Skeletal muscle tissue (tissue), 4 donors: ENCODE measurements around the gene QKI. TPM values are rescaled to one million over a fixed set of nuclear protein-coding genes. Genes with fewer than 3 reads are reported as not detected.
A peak's percentile ranks its signal among the peaks of the same experiment; 100 is the strongest.

Experiments used
- H3K27ac ChIP-seq: one replicate; pipeline ENCODE4 v1.7.0; 2013; ENCODE audit warnings: mild to moderate bottlenecking, low read depth, low read length, inconsistent platforms
- H3K27me3 ChIP-seq, 3 donors: one replicate each; pipeline ENCODE4 v1.7.0; 2013; ENCODE audit warnings: low read length in 3 of 3; ENCODE audit not compliant: control insufficient read depth in 3 of 3, insufficient read depth in 3 of 3
- H3K36me3 ChIP-seq, 3 donors: one replicate each; pipeline ENCODE4 v1.7.0; 2013; ENCODE audit warnings: low read length in 3 of 3; ENCODE audit not compliant: control insufficient read depth in 3 of 3, insufficient read depth in 3 of 3
- H3K4me1 ChIP-seq, 3 donors: one replicate each; pipeline ENCODE4 v1.7.0; 2013; ENCODE audit warnings: low read length in 3 of 3, mild to moderate bottlenecking in 3 of 3; ENCODE audit not compliant: control insufficient read depth in 3 of 3, insufficient read depth in 3 of 3
- H3K4me3 ChIP-seq, 3 donors: one replicate each; pipeline ENCODE4 v1.7.0; 2013; ENCODE audit warnings: low read length in 3 of 3
- H3K9ac ChIP-seq, 3 donors: one replicate each; pipeline ENCODE4 v1.7.0; 2013; ENCODE audit warnings: low read length in 3 of 3, mild to moderate bottlenecking in 3 of 3, moderate library complexity in 2 of 3, low read depth in 1 of 3
- H3K9me3 ChIP-seq, 3 donors: one replicate each; pipeline ENCODE4 v1.7.0; 2013; ENCODE audit warnings: low read length in 3 of 3; ENCODE audit not compliant: control insufficient read depth in 3 of 3
- total RNA-seq: library from RNA; depleted of rRNA; stranded (reverse); fragments of >200 nt; gene quantifications from one replicate; pipeline ENCODE4 v1.2.3, GENCODE V29; 2014
- donor health status: Osteomylitis.

QKI gene
- total RNA-seq, 1 donor from 2014 or later: 274 TPM

- Histone ChIP-seq H3K4me1 (peaks cover 18 to 34% (median 20%) of the 10 kb centered on the region in 3 donors), H3K9ac (peak overlapping the region; percentile 94 to 99 (median 98)), H3K36me3 (peaks cover 0 to 2% (median 0%) of the 10 kb centered on the region in 3 donors), H3K4me3 (peak overlapping the region; percentile 17 to 92 (median 84)), H3K9me3 (no peaks in the 10 kb centered on the region), H3K27ac (peak overlapping the region; percentile 99), H3K27me3 (no peaks in the 10 kb centered on the region)
Measured at GRCh38 chr6:163418311-163419029, 4.0 kb downstream of the QKI start.

- Histone ChIP-seq H3K9ac (peak overlapping the region; percentile 94 to 99 (median 98)), H3K4me1 (peaks cover 28 to 45% (median 31%) of the 10 kb centered on the region in 3 donors), H3K27me3 (no peaks in the 10 kb centered on the region), H3K4me3 (peak overlapping the region; percentile 17 to 92 (median 84)), H3K9me3 (no peaks in the 10 kb centered on the region), H3K36me3 (peaks cover 0 to 2% (median 0%) of the 10 kb centered on the region in 3 donors), H3K27ac (peak overlapping the region; percentile 99)
Measured at GRCh38 chr6:163419413-163420288, 5.1 kb downstream of the QKI start.

GRCh38 chr6:163420289-163420614 is 5.7 kb downstream of the QKI start:
- peak overlapping the region; percentile 17 to 92 (median 84) for H3K4me3 ChIP-seq
- no peaks in the 10 kb centered on the region for H3K27me3 ChIP-seq
- peaks cover 0 to 2% (median 0%) of the 10 kb centered on the region in 3 donors for H3K36me3 ChIP-seq
- H3K4me1 ChIP-seq: peaks cover 34 to 51% (median 35%) of the 10 kb centered on the region in 3 donors
- H3K27ac ChIP-seq: peak overlapping the region; percentile 99
- no peaks in the 10 kb centered on the region for H3K9me3 ChIP-seq
- peak overlapping the region; percentile 94 to 99 (median 98) for H3K9ac ChIP-seq

GRCh38 chr6:163422550-163422949 is 8.0 kb downstream of the QKI start:
- Histone ChIP-seq H3K27ac (peak overlapping the region; percentile 99), H3K27me3 (no peaks in the 10 kb centered on the region), H3K9ac (peak overlapping the region in 1 of 3 donors; percentile 64), H3K4me1 (peaks cover 46 to 68% (median 48%) of the 10 kb centered on the region in 3 donors), H3K36me3 (no peaks in the 10 kb centered on the region), H3K4me3 (peak overlapping the region; percentile 15 to 39 (median 23)), H3K9me3 (no peaks in the 10 kb centered on the region)

- Histone ChIP-seq H3K36me3 (no peaks in the 10 kb centered on the region), H3K27me3 (no peaks in the 10 kb centered on the region), H3K27ac (no peak overlapping the region), H3K9me3 (no peaks in the 10 kb centered on the region), H3K4me3 (peak overlapping the region in 2 of 3 donors; percentile 11 to 29), H3K9ac (peak overlapping the region in 1 of 3 donors; percentile 64), H3K4me1 (peaks cover 49 to 78% (median 52%) of the 10 kb centered on the region in 3 donors)
Measured at GRCh38 chr6:163423696-163424095, 9.2 kb downstream of the QKI start.

GRCh38 chr6:163427498-163428254 is 13.2 kb downstream of the QKI start:
- peaks cover 51 to 78% (median 64%) of the 10 kb centered on the region in 3 donors for H3K4me1 ChIP-seq
- H3K9ac ChIP-seq: peak overlapping the region; percentile 4 to 49 (median 25)
- no peak overlapping the region for H3K27ac ChIP-seq
- no peaks in the 10 kb centered on the region for H3K36me3 ChIP-seq
- no peaks in the 10 kb centered on the region for H3K9me3 ChIP-seq
- H3K4me3 ChIP-seq: peak overlapping the region in 1 of 3 donors; percentile 13
- H3K27me3 ChIP-seq: no peaks in the 10 kb centered on the region

GRCh38 chr6:163428373-163428772 is 13.9 kb downstream of the QKI start:
- Histone ChIP-seq H3K27ac (no peak overlapping the region), H3K4me3 (no peak overlapping the region), H3K9ac (peak overlapping the region in 2 of 3 donors; percentile 4 to 49), H3K36me3 (no peaks in the 10 kb centered on the region), H3K27me3 (no peaks in the 10 kb centered on the region), H3K4me1 (peaks cover 45 to 77% (median 58%) of the 10 kb centered on the region in 3 donors), H3K9me3 (no peaks in the 10 kb centered on the region)

GRCh38 chr6:163429858-163430448 is 15.4 kb downstream of the QKI start:
- Histone ChIP-seq H3K27ac (no peak overlapping the region), H3K36me3 (no peaks in the 10 kb centered on the region), H3K9me3 (no peaks in the 10 kb centered on the region), H3K4me3 (no peak overlapping the region), H3K27me3 (no peaks in the 10 kb centered on the region), H3K9ac (no peak overlapping the region), H3K4me1 (peaks cover 31 to 65% (median 43%) of the 10 kb centered on the region in 3 donors)

- H3K36me3 ChIP-seq: no peaks in the 10 kb centered on the region
- H3K9me3 ChIP-seq: no peaks in the 10 kb centered on the region
- no peak overlapping the region for H3K9ac ChIP-seq
- H3K27me3 ChIP-seq: no peaks in the 10 kb centered on the region
- peaks cover 22 to 54% (median 35%) of the 10 kb centered on the region in 3 donors for H3K4me1 ChIP-seq
- H3K27ac ChIP-seq: no peak overlapping the region
- no peak overlapping the region for H3K4me3 ChIP-seq
Measured at GRCh38 chr6:163432300-163432699, 17.8 kb downstream of the QKI start.
